Stimulated activated CD8-positive, alpha-beta memory T cell treated with anti-CD3 and anti-CD28 coated beads, Interleukin-4, amount 100 ng/mL, for 48 hours (primary cell): ENCODE results near the gene ADAMTS7.
"Not testable (repeated sequence)": the region's sequence is repeated elsewhere in the genome, so short reads cannot be mapped to it uniquely, and the experiment has no call there.

Experiments used
- DNase-seq: peaks from one replicate; pipeline ENCODE4 v3.0.0-alpha.2; 2020

The ADAMTS7 gene

DNA sequence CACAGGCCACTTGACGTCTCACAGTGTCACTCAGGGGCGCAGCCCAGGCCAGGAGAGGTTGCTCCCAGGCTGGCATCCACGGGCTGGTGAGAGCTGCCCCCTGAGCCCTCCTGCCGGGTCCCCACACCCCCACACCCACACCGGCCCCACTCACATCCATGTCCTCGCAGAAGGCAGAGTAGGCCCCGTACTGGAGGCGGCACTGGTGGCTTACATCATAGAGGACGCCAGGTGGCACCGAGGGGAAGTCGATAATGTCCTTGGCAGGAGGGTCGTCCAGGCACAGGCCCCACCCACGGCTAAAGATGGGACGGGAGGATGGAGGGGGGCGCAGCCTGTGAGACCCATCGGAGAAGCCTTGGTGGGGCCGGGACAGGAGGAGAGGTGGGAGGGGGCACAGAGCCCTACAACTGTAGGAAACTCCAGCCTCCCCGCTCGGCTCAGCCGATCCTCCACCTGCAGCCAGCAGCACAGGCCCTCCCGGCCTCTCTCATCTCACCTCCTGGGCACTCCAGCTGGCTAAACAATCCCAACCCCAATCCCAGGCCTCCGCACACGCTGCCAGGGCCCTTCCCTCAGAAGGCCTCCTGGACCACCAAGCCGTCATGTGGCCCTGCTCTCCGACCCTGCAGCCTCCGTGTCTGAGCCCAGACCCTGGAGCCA is 33.8 kb downstream of the ADAMTS7 start:
- not testable (repeated sequence) for DNase-seq

GRCh38 chr15:78776046-78776925 is 35.0 kb downstream of the ADAMTS7 start:
- not testable (repeated sequence) for DNase-seq

DNA sequence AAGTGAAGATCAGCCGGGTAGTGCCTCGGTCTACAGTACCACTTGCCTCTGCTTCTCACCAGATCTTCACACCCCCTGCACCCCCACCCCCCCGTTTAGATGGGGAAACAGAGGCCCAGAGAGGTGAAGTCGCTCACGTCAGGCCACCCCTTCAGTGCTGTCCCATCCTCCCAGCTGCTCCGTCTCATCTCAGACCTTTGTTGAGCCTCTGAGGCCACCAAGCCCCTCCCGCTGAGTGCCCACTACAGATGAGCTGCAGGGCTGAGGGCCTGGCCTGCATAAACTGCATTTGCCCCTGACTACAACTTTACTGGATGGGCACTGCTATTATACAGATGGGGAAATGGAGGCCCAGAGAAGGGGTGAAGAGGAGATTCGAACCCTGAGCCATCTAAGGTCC is 35.8 kb downstream of the ADAMTS7 start:
- no peak for DNase-seq

- not testable (repeated sequence) for DNase-seq
Observed at GRCh38 chr15:78774451-78774990, 36.7 kb downstream of the ADAMTS7 start.

- DNase-seq = not testable (repeated sequence)
Observed at GRCh38 chr15:78773765-78774450, 37.4 kb downstream of the ADAMTS7 start.

DNA sequence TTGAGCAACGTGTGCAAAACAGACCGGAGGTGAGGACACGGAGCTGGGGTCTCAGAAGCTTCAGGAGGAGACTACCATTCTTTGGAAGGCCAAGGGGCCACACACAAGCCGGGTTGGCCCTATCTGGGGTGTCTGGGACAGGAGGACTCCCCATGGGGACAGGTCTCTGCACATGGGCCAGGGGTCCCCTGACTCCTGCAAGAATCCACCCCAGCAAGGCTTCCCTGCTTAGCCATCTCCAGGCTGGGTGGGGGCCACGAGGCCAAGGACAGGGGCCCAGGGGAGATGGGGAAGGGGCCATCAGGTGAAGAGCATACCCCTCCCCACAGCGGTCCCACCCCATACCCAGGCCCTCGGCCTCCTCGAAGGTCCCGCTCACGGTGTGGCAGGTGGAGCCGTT is 38.5 kb downstream of the ADAMTS7 start:
- no peak for DNase-seq

DNA sequence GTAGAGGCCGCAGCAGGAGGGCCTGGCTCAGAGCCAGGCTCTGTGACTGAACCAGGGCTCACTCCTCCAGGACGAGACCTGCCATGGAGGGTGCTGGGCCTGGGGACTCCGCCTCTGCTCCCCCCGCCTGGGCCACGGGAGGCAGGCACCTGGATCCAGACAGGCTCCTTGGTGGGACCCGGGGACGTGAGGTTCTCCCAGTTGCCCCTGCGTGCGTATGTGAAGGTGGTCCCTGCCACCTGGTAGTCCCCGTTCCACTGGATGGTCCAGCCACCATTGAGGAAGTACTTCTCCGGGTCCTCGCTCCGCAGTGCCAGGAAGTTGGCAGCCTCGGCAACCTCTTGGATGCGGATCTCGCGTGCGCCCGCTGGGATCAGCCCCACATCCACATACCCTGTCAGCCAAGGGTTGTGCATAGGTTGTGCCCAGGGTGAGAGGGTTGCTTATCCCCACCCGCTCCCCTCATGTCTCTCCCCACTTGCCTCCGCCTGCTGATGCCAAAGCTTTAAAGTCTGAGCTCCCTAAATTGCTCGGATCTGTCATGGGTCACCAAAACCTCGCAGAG is 39.7 kb downstream of the ADAMTS7 start:
- not testable (repeated sequence) for DNase-seq

DNA sequence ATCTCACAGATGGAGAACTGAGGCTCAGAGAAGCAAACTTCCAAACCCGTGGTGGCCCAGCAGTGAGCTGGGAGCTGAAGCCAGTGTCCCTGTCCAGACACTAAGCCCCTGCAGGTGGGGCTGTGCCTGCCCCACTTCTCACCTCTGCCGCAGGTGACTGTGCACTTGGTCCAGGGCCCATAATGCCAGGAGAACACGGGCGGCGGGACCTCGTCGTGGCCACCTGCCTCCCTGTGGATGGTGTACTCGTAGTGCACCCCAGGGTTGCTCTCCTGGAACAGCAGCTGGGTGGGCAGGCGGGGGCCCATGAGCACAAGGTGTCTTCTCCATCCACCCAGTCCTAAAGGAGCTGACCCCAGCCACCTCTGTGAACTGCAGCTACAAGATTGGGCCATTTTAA is 40.2 kb downstream of the ADAMTS7 start:
- DNase-seq = not testable (repeated sequence)

GRCh38 chr15:78769473-78770225 is 41.6 kb downstream of the ADAMTS7 start:
- DNase-seq = not testable (repeated sequence)

DNA sequence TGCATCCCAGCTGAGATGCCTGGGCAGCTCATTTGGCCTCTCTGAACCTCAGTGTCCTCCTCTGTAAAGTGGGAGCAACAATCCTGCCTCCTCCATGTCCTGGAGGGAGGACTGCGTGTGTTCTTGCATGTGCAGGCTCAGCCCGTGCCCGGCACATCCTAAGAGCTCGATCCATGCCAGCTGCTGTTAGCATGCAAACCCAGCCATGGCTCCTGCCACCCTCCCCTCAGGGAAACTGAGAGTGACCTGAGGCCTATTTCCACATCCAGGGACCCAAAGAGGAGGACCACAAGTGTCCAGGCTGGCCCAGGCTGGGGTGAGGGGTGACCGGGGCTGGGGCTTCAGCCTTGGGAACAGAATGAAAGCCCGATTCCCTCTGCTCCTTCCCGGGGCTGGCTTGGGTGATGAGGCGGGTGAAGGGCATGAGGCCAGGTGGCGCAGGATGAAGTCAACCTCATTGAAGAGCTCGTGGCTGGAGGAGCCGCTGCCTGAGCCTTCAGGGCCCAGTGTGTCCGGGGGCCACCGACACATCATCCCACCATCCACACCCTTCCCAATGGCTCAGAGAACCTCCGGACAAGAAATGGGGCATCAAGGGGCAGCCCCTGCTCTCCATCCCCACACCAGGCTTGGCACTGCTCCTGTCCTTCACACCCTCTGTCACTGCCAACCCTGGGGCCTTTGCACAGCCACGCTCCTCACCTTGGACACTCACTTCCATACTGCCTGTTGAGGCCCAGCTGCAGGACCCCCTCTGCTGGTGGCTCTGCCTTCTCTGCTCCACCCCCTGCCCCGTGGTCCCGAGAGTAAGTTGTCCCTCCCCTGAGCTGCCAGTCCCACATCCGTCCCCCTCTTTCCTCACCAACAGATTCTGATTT is 42.5 kb downstream of the ADAMTS7 start:
- DNase-seq = no peak

- no peak for DNase-seq
Observed at GRCh38 chr15:78768096-78768495, 43.2 kb downstream of the ADAMTS7 start.

- DNase-seq = no peak
Observed at GRCh38 chr15:78767331-78767951, 43.8 kb downstream of the ADAMTS7 start.

DNA sequence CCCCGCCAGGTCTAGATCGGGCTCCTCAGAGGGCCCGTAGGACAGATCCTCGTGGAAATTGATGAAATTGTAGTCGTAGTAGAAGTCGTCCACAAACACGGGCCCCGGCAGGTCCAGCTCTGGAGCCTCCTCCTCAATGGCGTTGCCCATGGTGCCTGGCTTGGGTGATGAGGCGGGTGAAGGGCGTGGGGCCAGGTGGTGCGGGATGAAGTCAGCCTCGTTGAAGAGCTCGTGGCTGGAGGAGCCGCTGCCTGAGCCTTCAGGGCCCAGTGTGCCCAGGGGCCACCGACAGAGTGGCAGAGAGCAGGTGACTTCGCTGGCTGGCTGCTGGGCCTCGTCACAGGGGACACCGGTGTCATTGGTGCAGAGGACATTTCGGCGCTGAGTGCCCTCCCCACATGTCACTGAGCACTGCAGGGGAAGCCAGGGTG is 44.6 kb downstream of the ADAMTS7 start:
- not testable (repeated sequence) for DNase-seq

GRCh38 chr15:78766041-78766440 is 45.2 kb downstream of the ADAMTS7 start:
- no peak for DNase-seq

GRCh38 chr15:78765154-78765860 is 46.0 kb downstream of the ADAMTS7 start:
- not testable (repeated sequence) for DNase-seq

- DNase-seq = not testable (repeated sequence)
Observed at GRCh38 chr15:78764340-78765153, 46.7 kb downstream of the ADAMTS7 start.

- no peak for DNase-seq
Observed at GRCh38 chr15:78763796-78764241, 47.4 kb downstream of the ADAMTS7 start.

GRCh38 chr15:78762985-78763795 is 48.1 kb downstream of the ADAMTS7 start:
- no peak for DNase-seq
